GDM1 (cell line): ENCODE measurements around the gene SMTNL1.
"Not testable (repeated sequence)": the region's sequence is repeated elsewhere in the genome, so short reads cannot be mapped to it uniquely, and the experiment has no call there.

Experiments used
- DNase-seq: peaks from one replicate; lab custom pipeline; 2025; lab: John Stamatoyannopoulos, UW

Gene SMTNL1

GRCh38 chr11:57508341-57509170, 28.8 kb upstream of the SMTNL1 start:
- DNase-seq: no peak

GRCh38 chr11:57511741-57512430, 25.5 kb upstream of the SMTNL1 start:
- no peak for DNase-seq

GRCh38 chr11:57512646-57513451, 24.5 kb upstream of the SMTNL1 start:
- DNase-seq: no peak

GRCh38 chr11:57513452-57513795, 24.0 kb upstream of the SMTNL1 start:
- DNase-seq: no peak

GRCh38 chr11:57513911-57514537, 23.4 kb upstream of the SMTNL1 start:
- no peak for DNase-seq

- DNase-seq: peak; percentile 3
Observed at GRCh38 chr11:57514538-57515331, 22.7 kb upstream of the SMTNL1 start.

- peak; percentile 46 for DNase-seq
Observed at GRCh38 chr11:57515332-57516060, 21.9 kb upstream of the SMTNL1 start, which contains the start of gene SLC43A1. Gene SLC43A1 (minus strand): TSS chr11:57515702. CDS start chr11:57514111, 1,591 bp downstream.

GRCh38 chr11:57516061-57516443, 21.3 kb upstream of the SMTNL1 start:
- no peak for DNase-seq

GRCh38 chr11:57521116-57521515, 16.3 kb upstream of the SMTNL1 start:
- DNase-seq: no peak

- no peak for DNase-seq
Observed at GRCh38 chr11:57523419-57523818, 14.0 kb upstream of the SMTNL1 start.

- peak; percentile 38 for DNase-seq
Observed at GRCh38 chr11:57527056-57527631, 10.3 kb upstream of the SMTNL1 start.

GRCh38 chr11:57529012-57529411, 8.4 kb upstream of the SMTNL1 start:
- no peak for DNase-seq

GRCh38 chr11:57530215-57530595, 7.2 kb upstream of the SMTNL1 start:
- DNase-seq: no peak

- peak; percentile 96 for DNase-seq
Observed at GRCh38 chr11:57530596-57531507, 6.5 kb upstream of the SMTNL1 start, which contains the start of gene TIMM10. Gene TIMM10 (minus strand): TSS chr11:57530754. CDS start chr11:57530189, 565 bp downstream.

- DNase-seq: not testable (repeated sequence)
Observed at GRCh38 chr11:57534449-57534848, 2.9 kb upstream of the SMTNL1 start.

- no peak for DNase-seq
Observed at GRCh38 chr11:57539342-57539741, 1.9 kb downstream of the SMTNL1 start.

GRCh38 chr11:57541169-57541568, 3.8 kb downstream of the SMTNL1 start:
- DNase-seq: no peak

- no peak for DNase-seq
Observed at GRCh38 chr11:57542582-57542981, 5.2 kb downstream of the SMTNL1 start.

GRCh38 chr11:57543593-57543992, 6.2 kb downstream of the SMTNL1 start:
- DNase-seq: no peak
